Heart left ventricle (tissue), 16 donors: ENCODE results near the gene IMP4. TPM values are rescaled to one million over a fixed set of nuclear protein-coding genes. Genes with fewer than 3 reads are reported as not detected.

Experiments used
- ATAC-seq, 4 donors: fragments of 200-7000 bp; cut with Tn5 transposase; one replicate each; pipeline ENCODE4 v1.9.1; 2020 to 2022; ENCODE audit warnings: moderate library complexity in 4 of 4, mild to moderate bottlenecking in 3 of 4, moderate number of reproducible peaks in 1 of 4
- DNase-seq, 5 donors: peaks; one replicate each; pipeline ENCODE4 v3.0.0-alpha.2; 2020
- H3K27ac ChIP-seq, 12 donors: fragments of 200-600 bp; sonication (generic) in 4 of 12; one replicate each; pipeline versions ENCODE4 v1.5.0 to v1.8.0; 2016 to 2022; ENCODE audit warnings: mild to moderate bottlenecking in 2 of 12
- H3K27me3 ChIP-seq, 9 donors: fragments of 200-600 bp; sonication (generic) in 2 of 9; one replicate each; pipeline versions ENCODE4 v1.5.1 to v1.8.0; 2016 to 2022; ENCODE audit warnings: mild to moderate bottlenecking in 3 of 9
- H3K36me3 ChIP-seq, 9 donors: fragments of 200-600 bp; sonication (generic) in 2 of 9; one replicate each; pipeline versions ENCODE4 v1.5.0 to v1.8.0; 2018 to 2022; ENCODE audit warnings: mild to moderate bottlenecking in 2 of 9
- H3K4me1 ChIP-seq, 12 donors: fragments of 200-600 bp; sonication (generic) in 4 of 12; one replicate each; pipeline versions ENCODE4 v1.5.0 to v1.8.0; 2016 to 2022; ENCODE audit warnings: mild to moderate bottlenecking in 3 of 12
- H3K4me3 ChIP-seq, 12 donors: fragments of 200-600 bp; sonication (generic) in 4 of 12; one replicate each; pipeline versions ENCODE4 v1.5.0 to v1.8.0; 2017 to 2022; ENCODE audit warnings: mild to moderate bottlenecking in 9 of 12, moderate library complexity in 4 of 12
- H3K9me3 ChIP-seq, 12 donors: fragments of 200-600 bp; sonication (generic) in 4 of 12; one replicate each; pipeline versions ENCODE4 v1.5.0 to v1.8.0; 2016 to 2022; ENCODE audit warnings: mild to moderate bottlenecking in 1 of 12
- POLR2A ChIP-seq, 2 donors: fragments of 450-650 bp; IDR thresholded peaks; one replicate each; pipeline ENCODE4 v1.6.1; 2017; ENCODE audit warnings: antibody characterized with exemption in 2 of 2, mild to moderate bottlenecking in 2 of 2, moderate library complexity in 2 of 2
- WGBS, 4 donors: extraction: QIAGEN DNeasy Blood & Tissue Kit in 2 of 4; methylation state at CpG; one replicate each; pipeline versions ENCODE4 v1.1.5 to v1.1.7; 2013 to 2018; 5-methylcytosine and 5-hydroxymethylcytosine counted together
- intact Hi-C, 10 donors: fragments of 100-400 bp; cut with DNase I; formaldehyde crosslinking; loops; one replicate each; pipeline versions ENCODE4 v1.11.1 to v1.14.2; 2022
- polyA plus RNA-seq, 2 donors: library from polyadenylated mRNA; stranded (reverse); fragments of 200-250 nt; gene quantifications; one replicate each; pipeline ENCODE4 v1.2.3, GENCODE V29; 2013
- total RNA-seq, 9 donors: library from RNA; depleted of rRNA in 2 of 9; stranded (reverse); fragments of >200 nt in 2 of 9; fragmentation: NEBNext Ultra II Directional in 3 of 9; extraction: Animal tissue kit (Norgen Biotek cat#: 25700) in 3 of 9; gene quantifications; one replicate each; pipeline versions ENCODE4 v1.1.0 to v1.2.4, GENCODE V29; 2016 to 2023
- TF ChIP-seq, protein P1 (sequence below), 12 donors: fragments of 200-600 bp; sonication (generic) in 4 of 12; IDR thresholded peaks; one replicate each; pipeline versions ENCODE4 v1.5.0 to v1.8.0; 2018 to 2022; ENCODE audit warnings: antibody characterized with exemption in 12 of 12, mild to moderate bottlenecking in 5 of 12
- donor health status: ischemic (EF 13 %, LVEDD 7.1; RV severe dilation, severe dysfunction).
- donor health status: healthy with polysubstance abuse.
- donor health status: DM: no; HTN: yes; CAD: no.
- donor health status: DM: no; HTN: no; CAD: no.
- donor health status: ischemic (EF 25% LVEDD 6.9; RV normal size, moderate dysfunction).
- donor health status: ischemic (EF 25% LVEDD 5.7; RV mildly dilated, moderate dysfunction).
- donor health status: healthy.
- donor health status: DM: yes; HTN: yes; CAD: no.
- donor health status: ischemic (EF 35%, LVEDD 5.7; RV mildly dilated, moderate dysfunction).
- donor health status: nonischemic (EF 11% LVEDD 7.7; RV severe dilation, severe dysfunction).
- donor health status: DM: yes; HTN: yes; CAD: no.
- donor health status: PGD.
- donor health status: ischemic (EF 29% LVEDD 5.4; RV normal size, mild dysfunction).
- donor health status: nonischemic (EF 23%, LVEDD 6.1; RV moderate dilation, normal function).

IMP4 gene
- total and polyA plus RNA-seq, 11 donors: 55.8 to 209 (median 73.7) TPM

DNA sequence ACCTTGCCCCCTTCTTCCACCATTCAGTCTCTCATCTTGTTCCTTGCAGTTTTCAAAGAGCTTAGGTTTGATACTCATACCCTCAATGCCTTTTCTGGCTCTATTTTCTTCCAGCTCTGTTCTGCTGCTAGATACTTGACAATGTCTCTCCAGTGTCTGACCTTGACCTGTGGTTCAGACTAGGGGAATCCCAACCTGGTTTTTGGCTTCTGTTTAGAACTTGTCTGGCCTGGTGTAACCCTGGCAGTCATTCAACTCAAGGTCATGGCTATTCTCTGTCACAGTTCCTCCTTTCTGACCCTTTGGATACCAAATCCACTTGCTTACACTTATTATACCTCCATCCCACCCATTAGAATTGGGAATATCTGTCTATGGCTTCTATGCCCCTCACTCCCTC, 31.8 kb upstream of the IMP4 start:
- DNase-seq (no peak), ATAC-seq (no peak)
- Histone ChIP-seq H3K9me3 (no peaks in the 10 kb centered on the region), H3K4me3 (no peak overlapping the region), H3K27ac (no peak overlapping the region), H3K4me1 (peaks cover 0 to 5% (median 0%) of the 10 kb centered on the region in 12 donors), H3K36me3 (no peaks in the 10 kb centered on the region), H3K27me3 (peaks cover 0 to 2% (median 0%) of the 10 kb centered on the region in 9 donors)
- intact Hi-C loops: no loop called here
- TF ChIP-seq POLR2A (IDR thresholded peaks at IDR 0.05): no peak
- TF ChIP-seq, protein P1, sequence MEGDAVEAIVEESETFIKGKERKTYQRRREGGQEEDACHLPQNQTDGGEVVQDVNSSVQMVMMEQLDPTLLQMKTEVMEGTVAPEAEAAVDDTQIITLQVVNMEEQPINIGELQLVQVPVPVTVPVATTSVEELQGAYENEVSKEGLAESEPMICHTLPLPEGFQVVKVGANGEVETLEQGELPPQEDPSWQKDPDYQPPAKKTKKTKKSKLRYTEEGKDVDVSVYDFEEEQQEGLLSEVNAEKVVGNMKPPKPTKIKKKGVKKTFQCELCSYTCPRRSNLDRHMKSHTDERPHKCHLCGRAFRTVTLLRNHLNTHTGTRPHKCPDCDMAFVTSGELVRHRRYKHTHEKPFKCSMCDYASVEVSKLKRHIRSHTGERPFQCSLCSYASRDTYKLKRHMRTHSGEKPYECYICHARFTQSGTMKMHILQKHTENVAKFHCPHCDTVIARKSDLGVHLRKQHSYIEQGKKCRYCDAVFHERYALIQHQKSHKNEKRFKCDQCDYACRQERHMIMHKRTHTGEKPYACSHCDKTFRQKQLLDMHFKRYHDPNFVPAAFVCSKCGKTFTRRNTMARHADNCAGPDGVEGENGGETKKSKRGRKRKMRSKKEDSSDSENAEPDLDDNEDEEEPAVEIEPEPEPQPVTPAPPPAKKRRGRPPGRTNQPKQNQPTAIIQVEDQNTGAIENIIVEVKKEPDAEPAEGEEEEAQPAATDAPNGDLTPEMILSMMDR (IDR thresholded peaks at IDR 0.05): no peak

DNA sequence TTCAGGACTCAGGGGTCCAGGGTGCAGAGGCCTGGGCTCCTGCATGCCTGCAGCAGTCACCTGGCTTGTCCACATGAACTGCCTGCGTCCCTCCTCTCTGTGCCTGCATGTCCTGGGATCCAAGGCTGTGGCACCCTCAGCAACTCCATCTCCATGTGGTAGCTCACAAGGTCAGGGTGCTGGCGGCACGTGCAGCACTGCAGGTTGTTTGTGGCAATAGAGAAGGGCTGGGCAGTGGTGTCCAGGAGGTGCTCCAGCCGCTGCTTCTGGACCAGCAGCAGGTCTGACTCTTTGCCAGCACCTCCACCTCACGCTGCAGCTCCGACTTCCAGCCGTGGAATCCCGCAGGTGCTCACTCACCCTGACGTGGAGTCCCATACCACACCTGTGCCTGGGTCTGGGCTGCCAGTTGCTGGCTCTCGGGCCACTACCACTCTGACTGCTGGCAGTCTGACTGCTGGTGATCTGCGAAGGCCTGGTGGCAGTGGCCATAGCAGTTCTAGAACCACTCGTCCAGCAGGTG, 28.8 kb upstream of the IMP4 start:
- DNase-seq: no peak

GRCh38 chr2:130314377-130314776, 28.3 kb upstream of the IMP4 start:
- no peak for TF ChIP-seq POLR2A (IDR thresholded peaks at IDR 0.05)
- TF ChIP-seq, protein P1 (IDR thresholded peaks at IDR 0.05): no peak
- Histone ChIP-seq H3K4me1 (peaks cover 0 to 5% (median 0%) of the 10 kb centered on the region in 12 donors), H3K9me3 (no peaks in the 10 kb centered on the region), H3K27ac (no peak overlapping the region), H3K27me3 (no peaks in the 10 kb centered on the region), H3K36me3 (no peaks in the 10 kb centered on the region), H3K4me3 (no peak overlapping the region)
- intact Hi-C loops: no loop called here
- WGBS, 4 donors: 88 to 96% (median 90%) methylated on average over 3 of the region's 3 CpGs; no CpG with 5 or more reads in 1 of the 4 donors
- ATAC-seq (no peak), DNase-seq (no peak)

More for the DNA sequence above, 28.8 kb upstream of the IMP4 start:
- no peaks in the 10 kb centered on the region for H3K36me3 ChIP-seq
- H3K27me3 ChIP-seq: no peaks in the 10 kb centered on the region
- H3K4me3 ChIP-seq: no peak overlapping the region
- no peak for ATAC-seq
- peaks cover 0 to 5% (median 0%) of the 10 kb centered on the region in 12 donors for H3K4me1 ChIP-seq
- intact Hi-C loops: no loop called here
- no peak for TF ChIP-seq POLR2A (IDR thresholded peaks at IDR 0.05)
- TF ChIP-seq, protein P1 (IDR thresholded peaks at IDR 0.05): no peak
- no peaks in the 10 kb centered on the region for H3K9me3 ChIP-seq
- no peak overlapping the region for H3K27ac ChIP-seq
- WGBS, 4 donors: 83 to 88% (median 86%) methylated on average over 8 to 12 of the region's 12 CpGs

DNA sequence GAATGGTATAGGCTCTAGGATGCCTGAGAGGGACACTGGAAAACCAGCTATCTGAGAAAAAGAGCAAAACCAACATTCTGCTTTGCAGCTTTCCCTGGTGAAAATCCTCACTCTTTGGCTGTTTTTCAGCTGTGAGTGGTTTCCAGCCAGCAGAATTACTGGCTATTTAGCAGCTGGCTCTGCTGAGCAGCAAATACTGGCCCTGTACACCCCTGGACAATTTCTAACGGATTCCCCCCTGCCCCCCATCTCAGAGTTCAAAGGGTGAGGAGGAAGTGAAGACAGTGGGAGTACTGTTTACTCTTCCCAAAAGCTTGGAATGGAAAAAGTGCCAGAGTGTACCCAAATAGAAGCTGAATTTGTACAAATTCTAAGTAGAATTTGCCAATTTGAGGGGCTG, 26.1 kb upstream of the IMP4 start:
- DNase-seq: no peak
- WGBS, 4 donors: 18 to 35% (median 22%) methylated on average over 1 of the region's 1 CpG
- Histone ChIP-seq H3K27me3 (no peaks in the 10 kb centered on the region), H3K36me3 (no peaks in the 10 kb centered on the region), H3K4me1 (no peaks in the 10 kb centered on the region), H3K27ac (no peak overlapping the region), H3K9me3 (no peaks in the 10 kb centered on the region), H3K4me3 (no peak overlapping the region)
- intact Hi-C loops: no loop called here
- TF ChIP-seq, protein P1 (IDR thresholded peaks at IDR 0.05): no peak
- no peak for TF ChIP-seq POLR2A (IDR thresholded peaks at IDR 0.05)
- no peak for ATAC-seq
